WTC11 (cell line): ENCODE data around the gene STIP1. TPM values are rescaled to one million over a fixed set of nuclear protein-coding genes. Genes with fewer than 3 reads are reported as not detected.

Experiments
- ATAC-seq: fragments of 200-7000 bp; cut with Tn5 transposase; 2 replicates; pipeline ENCODE4 v1.10.0; 2021; ENCODE audit warnings: mild to moderate bottlenecking, moderate library complexity
- CTCF ChIA-PET: fragments of 300-600 bp; sonication (Branson Sonifier 250); formaldehyde crosslinking; loops from one replicate; lab custom pipeline; 2021; ENCODE audit warnings: antibody characterized with exemption; lab: Charles Lee
- POLR2A ChIA-PET: fragments of 350-600 bp; sonication (Branson Sonifier 250); formaldehyde crosslinking; loops from one replicate; lab custom pipeline; 2021; ENCODE audit warnings: antibody characterized with exemption; lab: Charles Lee
- DNase-seq: peaks from one replicate; pipeline ENCODE4 v3.0.0; 2021; ENCODE audit warnings: low spot score
- H3K27ac Mint-ChIP-seq: 2 replicates; pipeline ENCODE4 v1.8.0; 2021; ENCODE audit warnings: mixed read lengths
- H3K27me3 Mint-ChIP-seq: 2 replicates; pipeline ENCODE4 v1.8.0; 2021; ENCODE audit warnings: low read depth, mild to moderate bottlenecking, moderate library complexity, mixed read lengths
- H3K36me3 Mint-ChIP-seq: 2 replicates; pipeline ENCODE4 v1.8.0; 2021; ENCODE audit warnings: mixed read lengths
- H3K4me1 Mint-ChIP-seq: 2 replicates; pipeline ENCODE4 v1.8.0; 2022; ENCODE audit warnings: mixed read lengths
- H3K4me3 Mint-ChIP-seq: 2 replicates; pipeline ENCODE4 v1.8.0; 2021; ENCODE audit warnings: mild to moderate bottlenecking, moderate library complexity, mixed read lengths
- H3K9me3 Mint-ChIP-seq: 2 replicates; pipeline ENCODE4 v1.8.0; 2021; ENCODE audit warnings: mixed read lengths
- ARID4B ChIP-seq: sonication (generic); formaldehyde crosslinking; IDR thresholded peaks from 2 replicates; pipeline ENCODE4 v1.8.0; 2023; ENCODE audit warnings: missing genetic modification reagents, mild to moderate bottlenecking, borderline replicate concordance
- ATF1 ChIP-seq: sonication (generic); formaldehyde crosslinking; IDR thresholded peaks from 2 replicates; pipeline ENCODE4 v1.8.1; 2023; ENCODE audit warnings: mild to moderate bottlenecking, moderate library complexity, missing genetic modification reagents
- CREB1 ChIP-seq: sonication (generic); formaldehyde crosslinking; IDR thresholded peaks from 2 replicates; pipeline ENCODE4 v1.8.0; 2023; ENCODE audit warnings: mild to moderate bottlenecking, missing genetic modification reagents
- ETV6 ChIP-seq: sonication (generic); formaldehyde crosslinking; IDR thresholded peaks from 2 replicates; pipeline ENCODE4 v1.8.1; 2022; ENCODE audit warnings: mild to moderate bottlenecking, missing genetic modification reagents
- HMGXB4 ChIP-seq: sonication (generic); formaldehyde crosslinking; IDR thresholded peaks from 2 replicates; pipeline ENCODE4 v1.8.1; 2023; ENCODE audit warnings: mild to moderate bottlenecking, moderate library complexity, missing genetic modification reagents
- KAT7 ChIP-seq: sonication (generic); formaldehyde crosslinking; IDR thresholded peaks from 2 replicates; pipeline ENCODE4 v1.8.1; 2023; ENCODE audit warnings: missing genetic modification reagents, mild to moderate bottlenecking, borderline replicate concordance
- NR1H2 ChIP-seq: sonication (generic); formaldehyde crosslinking; IDR thresholded peaks from 2 replicates; pipeline ENCODE4 v1.9.0; 2021; ENCODE audit warnings: mild to moderate bottlenecking, moderate library complexity, missing genetic modification reagents
- OVOL2 ChIP-seq: fragments of 250-450 bp; sonication (Bioruptor Pico); IDR thresholded peaks from 2 replicates; pipeline ENCODE4 v1.9.0; 2021; ENCODE audit warnings: mild to moderate bottlenecking, borderline replicate concordance
- RELA ChIP-seq: sonication (generic); formaldehyde crosslinking; IDR thresholded peaks from 2 replicates; pipeline ENCODE4 v1.8.1; 2022; ENCODE audit warnings: missing genetic modification reagents, mild to moderate bottlenecking, borderline replicate concordance
- SMAD4 ChIP-seq: sonication (generic); formaldehyde crosslinking; IDR thresholded peaks from 2 replicates; pipeline ENCODE4 v1.8.0; 2022; ENCODE audit warnings: mild to moderate bottlenecking, missing genetic modification reagents
- TCF7 ChIP-seq: sonication (generic); formaldehyde crosslinking; IDR thresholded peaks from 2 replicates; pipeline ENCODE4 v1.8.0; 2022; ENCODE audit warnings: mild to moderate bottlenecking, low read depth, missing genetic modification reagents, moderate library complexity
- TEAD1 ChIP-seq: sonication (generic); formaldehyde crosslinking; IDR thresholded peaks from 2 replicates; pipeline ENCODE4 v1.8.0; 2022; ENCODE audit warnings: mild to moderate bottlenecking, missing genetic modification reagents
- TP53 ChIP-seq: sonication (generic); formaldehyde crosslinking; IDR thresholded peaks from 2 replicates; pipeline ENCODE4 v1.8.1; 2023; ENCODE audit warnings: mild to moderate bottlenecking, missing genetic modification reagents
- USF2 ChIP-seq: sonication (generic); formaldehyde crosslinking; IDR thresholded peaks from 2 replicates; pipeline ENCODE4 v1.8.1; 2023; ENCODE audit warnings: mild to moderate bottlenecking, missing genetic modification reagents, moderate library complexity
- ZNF219 ChIP-seq: sonication (generic); formaldehyde crosslinking; IDR thresholded peaks from 2 replicates; pipeline ENCODE4 v1.8.0; 2023; ENCODE audit warnings: missing genetic modification reagents, mild to moderate bottlenecking, borderline replicate concordance
- ZNF232 ChIP-seq: sonication (generic); formaldehyde crosslinking; IDR thresholded peaks from 2 replicates; pipeline ENCODE4 v1.8.0; 2022; ENCODE audit warnings: mild to moderate bottlenecking, missing genetic modification reagents
- ZNF263 ChIP-seq: sonication (generic); formaldehyde crosslinking; IDR thresholded peaks from 2 replicates; pipeline ENCODE4 v1.8.1; 2022; ENCODE audit warnings: low read depth, mild to moderate bottlenecking, moderate library complexity, missing genetic modification reagents
- ZNF671 ChIP-seq: fragments of 250-450 bp; sonication (Bioruptor Pico); IDR thresholded peaks from 2 replicates; pipeline ENCODE4 v1.8.0; 2021; ENCODE audit warnings: mild to moderate bottlenecking
- total RNA-seq: library from RNA; stranded (reverse); gene quantifications from 3 replicates; pipeline ENCODE4 v1.2.3, GENCODE V29; 2021
- TF ChIP-seq, protein P1 (sequence below): fragments of 250-450 bp; sonication (Bioruptor Pico); IDR thresholded peaks from 2 replicates; pipeline ENCODE4 v1.9.0; 2021; ENCODE audit warnings: moderate library complexity, mild to moderate bottlenecking, inconsistent platforms, borderline replicate concordance
- TF ChIP-seq, protein P2 (sequence below): fragments of 250-450 bp; sonication (Bioruptor Pico); IDR thresholded peaks from 2 replicates; pipeline ENCODE4 v1.9.0; 2021; ENCODE audit warnings: mild to moderate bottlenecking
- TF ChIP-seq, protein P3 (sequence below): fragments of 250-450 bp; sonication (Bioruptor Pico); IDR thresholded peaks from 2 replicates; pipeline ENCODE4 v1.9.0; 2021; ENCODE audit warnings: mild to moderate bottlenecking
- TF ChIP-seq, protein P4 (sequence below): sonication (generic); formaldehyde crosslinking; IDR thresholded peaks from 2 replicates; pipeline ENCODE4 v1.8.0; 2022; ENCODE audit warnings: mild to moderate bottlenecking, missing genetic modification reagents

STIP1 gene
- total RNA-seq, 1 experiment from 2014 or later: 296 TPM

GRCh38 chr11:64192434-64192833, 6.5 kb downstream of the STIP1 start:
- H3K4me3 Mint-ChIP-seq: no peak overlapping the region
- peaks cover 65% of the 10 kb centered on the region for H3K36me3 Mint-ChIP-seq
- no peaks in the 10 kb centered on the region for H3K27me3 Mint-ChIP-seq
- H3K9me3 Mint-ChIP-seq: no peaks in the 10 kb centered on the region
- peaks cover 9% of the 10 kb centered on the region for H3K4me1 Mint-ChIP-seq
- DNase-seq: no peak
- ChIA-PET POLR2A (no interaction called here), CTCF (interaction anchor here (1.2 to 2.1 kb wide), 3 partner anchors 12 to 40 kb away, joined by 4 to 11 read pairs (median 4); no protein-coding TSS in a partner anchor)
- ATAC-seq: no peak
- no peak for TF ChIP-seq TCF7 (CRISPR knock-in tag)
- no peak for TF ChIP-seq KAT7
- no peak for TF ChIP-seq TEAD1 (CRISPR knock-in tag)
- TF ChIP-seq USF2 (CRISPR knock-in tag): no peak
- TF ChIP-seq ZNF263 (CRISPR knock-in tag): no peak
- no peak for TF ChIP-seq ATF1 (CRISPR knock-in tag)
- TF ChIP-seq, protein P1, sequence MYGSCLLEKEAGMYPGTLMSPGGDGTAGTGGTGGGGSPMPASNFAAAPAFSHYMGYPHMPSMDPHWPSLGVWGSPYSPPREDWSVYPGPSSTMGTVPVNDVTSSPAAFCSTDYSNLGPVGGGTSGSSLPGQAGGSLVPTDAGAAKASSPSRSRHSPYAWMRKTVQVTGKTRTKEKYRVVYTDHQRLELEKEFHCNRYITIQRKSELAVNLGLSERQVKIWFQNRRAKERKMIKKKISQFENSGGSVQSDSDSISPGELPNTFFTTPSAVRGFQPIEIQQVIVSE (CRISPR knock-in tag): no peak
- no peak for TF ChIP-seq ARID4B
- TF ChIP-seq RELA: no peak
- TF ChIP-seq, protein P2, sequence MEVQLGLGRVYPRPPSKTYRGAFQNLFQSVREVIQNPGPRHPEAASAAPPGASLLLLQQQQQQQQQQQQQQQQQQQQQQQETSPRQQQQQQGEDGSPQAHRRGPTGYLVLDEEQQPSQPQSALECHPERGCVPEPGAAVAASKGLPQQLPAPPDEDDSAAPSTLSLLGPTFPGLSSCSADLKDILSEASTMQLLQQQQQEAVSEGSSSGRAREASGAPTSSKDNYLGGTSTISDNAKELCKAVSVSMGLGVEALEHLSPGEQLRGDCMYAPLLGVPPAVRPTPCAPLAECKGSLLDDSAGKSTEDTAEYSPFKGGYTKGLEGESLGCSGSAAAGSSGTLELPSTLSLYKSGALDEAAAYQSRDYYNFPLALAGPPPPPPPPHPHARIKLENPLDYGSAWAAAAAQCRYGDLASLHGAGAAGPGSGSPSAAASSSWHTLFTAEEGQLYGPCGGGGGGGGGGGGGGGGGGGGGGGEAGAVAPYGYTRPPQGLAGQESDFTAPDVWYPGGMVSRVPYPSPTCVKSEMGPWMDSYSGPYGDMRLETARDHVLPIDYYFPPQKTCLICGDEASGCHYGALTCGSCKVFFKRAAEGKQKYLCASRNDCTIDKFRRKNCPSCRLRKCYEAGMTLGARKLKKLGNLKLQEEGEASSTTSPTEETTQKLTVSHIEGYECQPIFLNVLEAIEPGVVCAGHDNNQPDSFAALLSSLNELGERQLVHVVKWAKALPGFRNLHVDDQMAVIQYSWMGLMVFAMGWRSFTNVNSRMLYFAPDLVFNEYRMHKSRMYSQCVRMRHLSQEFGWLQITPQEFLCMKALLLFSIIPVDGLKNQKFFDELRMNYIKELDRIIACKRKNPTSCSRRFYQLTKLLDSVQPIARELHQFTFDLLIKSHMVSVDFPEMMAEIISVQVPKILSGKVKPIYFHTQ: no peak
- TF ChIP-seq ETV6 (CRISPR knock-in tag): no peak
- H3K27ac Mint-ChIP-seq: peak overlapping the region; percentile 41; the same call in 1 of the 2 replicates

GRCh38 chr11:64196626-64197025, 10.7 kb downstream of the STIP1 start:
- TF ChIP-seq NR1H2 (CRISPR knock-in tag) (no peak), HMGXB4 (CRISPR knock-in tag) (no peak), CREB1 (CRISPR knock-in tag) (no peak), ZNF232 (no peak), OVOL2 (CRISPR knock-in tag) (no peak), ZNF219 (no peak), TP53 (no peak), SMAD4 (CRISPR knock-in tag) (no peak), ZNF671 (CRISPR knock-in tag) (no peak)
- TF ChIP-seq, protein P3, sequence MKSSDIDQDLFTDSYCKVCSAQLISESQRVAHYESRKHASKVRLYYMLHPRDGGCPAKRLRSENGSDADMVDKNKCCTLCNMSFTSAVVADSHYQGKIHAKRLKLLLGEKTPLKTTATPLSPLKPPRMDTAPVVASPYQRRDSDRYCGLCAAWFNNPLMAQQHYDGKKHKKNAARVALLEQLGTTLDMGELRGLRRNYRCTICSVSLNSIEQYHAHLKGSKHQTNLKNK (CRISPR knock-in tag): no peak
- TF ChIP-seq, protein P4, sequence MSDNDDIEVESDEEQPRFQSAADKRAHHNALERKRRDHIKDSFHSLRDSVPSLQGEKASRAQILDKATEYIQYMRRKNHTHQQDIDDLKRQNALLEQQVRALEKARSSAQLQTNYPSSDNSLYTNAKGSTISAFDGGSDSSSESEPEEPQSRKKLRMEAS (CRISPR knock-in tag): no peak
- Mint-ChIP-seq H3K36me3 (peaks cover 88% of the 10 kb centered on the region), H3K4me1 (no peaks in the 10 kb centered on the region), H3K9me3 (no peaks in the 10 kb centered on the region), H3K4me3 (no peak overlapping the region), H3K27me3 (no peaks in the 10 kb centered on the region), H3K27ac (no peak overlapping the region)
- ATAC-seq (no peak), DNase-seq (no peak)
- CTCF ChIA-PET: no interaction called here
- POLR2A ChIA-PET: interaction anchor here (0.5 to 1.5 kb wide), 2 partner anchors 11 to 1255 kb away, joined by 3 to 6 read pairs; partner anchors contain the start of gene STIP1
